GM18868 (cell line): Measurements from ENCODE around the gene IQCE.
"Not testable (repeated sequence)": the region's sequence is repeated elsewhere in the genome, so short reads cannot be mapped to it uniquely, and the experiment has no call there.

Source experiments
- ATAC-seq: cut with Tn5 transposase; IDR thresholded peaks from one replicate; pipeline ENCODE4 v1.9.1; 2021; ENCODE audit warnings: mild to moderate bottlenecking, moderate library complexity; ENCODE audit not compliant: unreplicated experiment

The IQCE gene

GRCh38 chr7:2531796-2532110 is 27.0 kb upstream of the IQCE start:
- not testable (repeated sequence) for ATAC-seq

- ATAC-seq, result not testable (repeated sequence)
These were observed 26.5 kb upstream of the IQCE start for GRCh38 chr7:2532199-2532772.

GRCh38 chr7:2532816-2533215 is 26.0 kb upstream of the IQCE start:
- ATAC-seq, result not testable (repeated sequence)

- not testable (repeated sequence) for ATAC-seq
These were observed 25.2 kb upstream of the IQCE start for GRCh38 chr7:2533566-2533965.

- ATAC-seq, result not testable (repeated sequence)
These were observed 24.6 kb upstream of the IQCE start for GRCh38 chr7:2534214-2534613.

GRCh38 chr7:2535872-2536627 is 22.7 kb upstream of the IQCE start:
- ATAC-seq, result not testable (repeated sequence)

- ATAC-seq, result no peak
These were observed 20.6 kb upstream of the IQCE start for GRCh38 chr7:2537981-2538851.

- ATAC-seq, result no peak
These were observed 19.5 kb upstream of the IQCE start for GRCh38 chr7:2539031-2539911.

GRCh38 chr7:2540133-2540532 is 18.6 kb upstream of the IQCE start:
- no peak for ATAC-seq

- no peak for ATAC-seq
These were observed 18.1 kb upstream of the IQCE start for GRCh38 chr7:2540641-2541051.

- ATAC-seq, result no peak
These were observed 17.3 kb upstream of the IQCE start for GRCh38 chr7:2541291-2542010.

GRCh38 chr7:2542011-2542915 is 16.5 kb upstream of the IQCE start:
- no peak for ATAC-seq

GRCh38 chr7:2542916-2543871 is 15.6 kb upstream of the IQCE start:
- ATAC-seq, result no peak

GRCh38 chr7:2544541-2545188 is 14.1 kb upstream of the IQCE start:
- no peak for ATAC-seq

- no peak for ATAC-seq
These were observed 12.9 kb upstream of the IQCE start for GRCh38 chr7:2545746-2546425.

GRCh38 chr7:2546776-2547586 is 11.8 kb upstream of the IQCE start:
- ATAC-seq, result no peak
